ENCODE data around the gene HECTD3. TPM values are rescaled to one million over a fixed set of nuclear protein-coding genes. Genes with fewer than 3 reads are reported as not detected.

HECTD3 gene
- total and polyA plus RNA-seq, 8 donors: 23.5 to 49.0 (median 31.1) TPM

GRCh38 chr1:45015683-45016082, 4.6 kb upstream of the HECTD3 start:
- TF ChIP-seq CTCF (IDR thresholded peaks at IDR 0.05): no peak
- Histone ChIP-seq H3K27ac (no peak overlapping the region), H3K4me3 (no peak overlapping the region), H3K4me1 (peaks cover 0 to 16% (median 6%) of the 10 kb centered on the region in 3 donors), H3K36me3 (no peaks in the 10 kb centered on the region), H3K9me3 (no peaks in the 10 kb centered on the region), H3K27me3 (no peaks in the 10 kb centered on the region)
- no peak for ATAC-seq
- DNase-seq: no peak
- WGBS, 2 donors: 50 to 62% methylated on average over 2 of the region's 2 CpGs
- intact Hi-C loops (cut with DNase I): loop anchor here in 1 of 3 donors (5.0 kb wide), 2 partner anchors 212 to 477 kb away; partner anchors contain the start of gene TESK2
- FAIRE-seq: no peak

GRCh38 chr1:45014321-45015028, 3.4 kb upstream of the HECTD3 start:
- DNase-seq (peak in 5 of 6 donors; percentile 67 to 86 (median 79)), ATAC-seq (peak in 3 of 4 donors; percentile 23 to 39 (median 27)), FAIRE-seq (no peak)
- Histone ChIP-seq H3K4me3 (no peak overlapping the region), H3K9me3 (no peaks in the 10 kb centered on the region), H3K36me3 (no peaks in the 10 kb centered on the region), H3K4me1 (peaks cover 0 to 23% (median 6%) of the 10 kb centered on the region in 3 donors), H3K27me3 (no peaks in the 10 kb centered on the region), H3K27ac (no peak overlapping the region)
- intact Hi-C loops (cut with DNase I): loop anchor here in 2 of 3 donors (5.0 kb wide), 4 partner anchors 213 to 478 kb away; partner anchors contain the start of genes BEST4 (in 1 of the 2) and TESK2 (in 1 of the 2)
- WGBS, 2 donors: 24 to 37% methylated on average over 6 of the region's 6 CpGs
- TF ChIP-seq CTCF (IDR thresholded peaks at IDR 0.05): peak; percentile 83 to 90 (median 86)

GRCh38 chr1:45013551-45014209, 2.6 kb upstream of the HECTD3 start:
- no peak for TF ChIP-seq CTCF (IDR thresholded peaks at IDR 0.05)
- no peak for FAIRE-seq
- intact Hi-C loops (cut with DNase I): loop anchor here in 2 of 3 donors (2.0 to 5.0 kb wide), 3 partner anchors 226 to 289 kb away; partner anchors contain the start of gene BEST4 (in 1 of the 2)

GRCh38 chr1:45012639-45013278, 1.6 kb upstream of the HECTD3 start:
- TF ChIP-seq CTCF (IDR thresholded peaks at IDR 0.05): no peak
- Histone ChIP-seq H3K27ac (peak overlapping the region in 3 of 4 donors; percentile 60 to 82 (median 61)), H3K36me3 (peaks cover 0 to 16% (median 8%) of the 10 kb centered on the region in 3 donors), H3K27me3 (no peaks in the 10 kb centered on the region), H3K9me3 (no peaks in the 10 kb centered on the region), H3K4me1 (peaks cover 0 to 24% (median 6%) of the 10 kb centered on the region in 3 donors), H3K4me3 (peak overlapping the region; percentile 40 to 99 (median 70))
- ATAC-seq (peak; percentile 30 to 68 (median 55)), DNase-seq (peak; percentile 77 to 93 (median 82)), FAIRE-seq (no peak)
- intact Hi-C loops (cut with DNase I): loop anchor here in 2 of 3 donors (2.0 to 5.0 kb wide), 3 partner anchors 225 to 290 kb away; partner anchors contain the start of gene BEST4 (in 1 of the 2)
- WGBS, 2 donors: 7 to 10% methylated on average over 21 of the region's 21 CpGs

More at GRCh38 chr1:45013551-45014209, 2.6 kb upstream of the HECTD3 start:
- 75 to 84% methylated on average over 12 of the region's 12 CpGs for WGBS, 2 donors
- Histone ChIP-seq H3K27ac (no peak overlapping the region), H3K9me3 (no peaks in the 10 kb centered on the region), H3K4me1 (peaks cover 0 to 24% (median 6%) of the 10 kb centered on the region in 3 donors), H3K27me3 (no peaks in the 10 kb centered on the region), H3K36me3 (peaks cover 0 to 6% (median 0%) of the 10 kb centered on the region in 3 donors), H3K4me3 (no peak overlapping the region)
- DNase-seq (no peak), ATAC-seq (no peak)
